Activated CD8-positive, alpha-beta memory T cell treated with anti-CD3 and anti-CD28 coated beads, Interleukin-2, amount 10 ng/mL, durations not matched to agents 7 days and 5 days (primary cell): ENCODE data around the gene TMEM238L. TPM values are rescaled to one million over a fixed set of nuclear protein-coding genes. Genes with fewer than 3 reads are reported as not detected.

Source experiments
- ATAC-seq: fragments of 150-1000 bp; cut with Tn5 transposase; one replicate; pipeline ENCODE4 v1.10.0; 2021; ENCODE audit warnings: moderate library complexity
- CTCF ChIA-PET: fragments of 350-600 bp; sonication (Branson Sonifier 250); formaldehyde crosslinking; loops from one replicate; lab custom pipeline; 2021; ENCODE audit warnings: antibody characterized with exemption; lab: Charles Lee
- DNase-seq: peaks from one replicate; pipeline ENCODE4 v3.0.0-alpha.2; 2020
- H3K27ac Mint-ChIP-seq: one replicate; pipeline ENCODE4 v1.8.0; 2021; ENCODE audit warnings: mild to moderate bottlenecking, mixed read lengths
- H3K27me3 Mint-ChIP-seq: one replicate; pipeline ENCODE4 v1.8.0; 2021; ENCODE audit warnings: mixed read lengths
- H3K36me3 Mint-ChIP-seq: one replicate; pipeline ENCODE4 v1.8.0; 2021; ENCODE audit warnings: mild to moderate bottlenecking, mixed read lengths
- H3K4me1 Mint-ChIP-seq: one replicate; pipeline ENCODE4 v1.8.0; 2021; ENCODE audit warnings: mixed read lengths
- H3K4me3 Mint-ChIP-seq: one replicate; pipeline ENCODE4 v1.8.0; 2021; ENCODE audit warnings: mild to moderate bottlenecking, moderate library complexity, mixed read lengths
- H3K9me3 Mint-ChIP-seq: one replicate; pipeline ENCODE4 v1.8.0; 2022; ENCODE audit warnings: low read depth, mixed read lengths
- total RNA-seq, 2 experiments: library from RNA; stranded (reverse); gene quantifications; one replicate each; pipeline ENCODE4 v1.2.3, GENCODE V29; 2021

The TMEM238L gene
- total RNA-seq, 2 experiments from 2014 or later: not detected

DNA sequence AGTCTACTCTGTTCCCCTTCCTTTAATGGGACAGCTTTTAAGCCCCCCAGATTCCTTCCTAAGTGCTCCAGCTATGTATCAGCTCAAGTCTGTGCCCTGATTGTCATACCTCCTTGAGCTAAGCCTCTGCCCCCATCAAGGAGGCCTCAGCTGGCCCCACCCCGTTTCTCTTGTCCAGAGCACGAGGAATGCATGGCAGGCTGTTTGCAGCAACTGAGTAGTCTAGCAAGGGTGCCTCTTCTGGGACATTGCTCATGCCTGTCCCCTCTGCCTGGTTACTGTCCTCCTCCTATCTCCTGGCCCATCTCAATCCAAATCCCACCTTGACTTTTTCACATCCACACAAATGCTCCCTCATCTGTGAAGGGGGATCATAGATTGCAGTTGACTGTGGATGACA, 46.3 kb downstream of the TMEM238L start:
- Mint-ChIP-seq H3K9me3 (no peaks in the 10 kb centered on the region), H3K4me3 (no peak overlapping the region)

GRCh38 chr17:10757067-10757466, 46.8 kb downstream of the TMEM238L start:
- ATAC-seq (no peak), DNase-seq (no peak)
- Mint-ChIP-seq H3K27ac (no peak overlapping the region), H3K36me3 (no peaks in the 10 kb centered on the region), H3K27me3 (no peaks in the 10 kb centered on the region), H3K9me3 (no peaks in the 10 kb centered on the region), H3K4me3 (no peak overlapping the region), H3K4me1 (no peaks in the 10 kb centered on the region)
- CTCF ChIA-PET: no interaction called here

More for the DNA sequence above, 46.3 kb downstream of the TMEM238L start:
- Mint-ChIP-seq H3K4me1 (no peaks in the 10 kb centered on the region), H3K36me3 (no peaks in the 10 kb centered on the region), H3K27ac (no peak overlapping the region), H3K27me3 (no peaks in the 10 kb centered on the region)
- ATAC-seq: no peak
- CTCF ChIA-PET: interaction anchor here (0.5 kb wide), 1 partner anchor 14 kb away, joined by 4 read pairs; no protein-coding TSS in a partner anchor
- no peak for DNase-seq

- no peak for ATAC-seq
- CTCF ChIA-PET: no interaction called here
Observed at GRCh38 chr17:10756619-10757018, 47.3 kb downstream of the TMEM238L start.

GRCh38 chr17:10756185-10756584, 47.7 kb downstream of the TMEM238L start:
- H3K9me3 Mint-ChIP-seq: no peaks in the 10 kb centered on the region
- H3K4me3 Mint-ChIP-seq: no peak overlapping the region
- DNase-seq (no peak), ATAC-seq (no peak)
- H3K27ac Mint-ChIP-seq: no peak overlapping the region
- CTCF ChIA-PET: no interaction called here
- H3K27me3 Mint-ChIP-seq: no peaks in the 10 kb centered on the region
- H3K4me1 Mint-ChIP-seq: no peaks in the 10 kb centered on the region
- H3K36me3 Mint-ChIP-seq: no peaks in the 10 kb centered on the region

More at GRCh38 chr17:10756619-10757018, 47.3 kb downstream of the TMEM238L start:
- no peak overlapping the region for H3K4me3 Mint-ChIP-seq
- H3K9me3 Mint-ChIP-seq: no peaks in the 10 kb centered on the region
- no peak for DNase-seq
- H3K4me1 Mint-ChIP-seq: no peaks in the 10 kb centered on the region
- H3K27me3 Mint-ChIP-seq: no peaks in the 10 kb centered on the region
- H3K27ac Mint-ChIP-seq: no peak overlapping the region
- no peaks in the 10 kb centered on the region for H3K36me3 Mint-ChIP-seq

GRCh38 chr17:10755592-10756127, 48.2 kb downstream of the TMEM238L start:
- CTCF ChIA-PET: interaction anchor here (1.5 kb wide), 1 partner anchor 89 kb away, joined by 9 read pairs; no protein-coding TSS in a partner anchor
- Mint-ChIP-seq H3K36me3 (no peaks in the 10 kb centered on the region), H3K9me3 (no peaks in the 10 kb centered on the region), H3K27ac (no peak overlapping the region), H3K27me3 (no peaks in the 10 kb centered on the region), H3K4me1 (no peaks in the 10 kb centered on the region), H3K4me3 (no peak overlapping the region)
- ATAC-seq (no peak), DNase-seq (no peak)

DNA sequence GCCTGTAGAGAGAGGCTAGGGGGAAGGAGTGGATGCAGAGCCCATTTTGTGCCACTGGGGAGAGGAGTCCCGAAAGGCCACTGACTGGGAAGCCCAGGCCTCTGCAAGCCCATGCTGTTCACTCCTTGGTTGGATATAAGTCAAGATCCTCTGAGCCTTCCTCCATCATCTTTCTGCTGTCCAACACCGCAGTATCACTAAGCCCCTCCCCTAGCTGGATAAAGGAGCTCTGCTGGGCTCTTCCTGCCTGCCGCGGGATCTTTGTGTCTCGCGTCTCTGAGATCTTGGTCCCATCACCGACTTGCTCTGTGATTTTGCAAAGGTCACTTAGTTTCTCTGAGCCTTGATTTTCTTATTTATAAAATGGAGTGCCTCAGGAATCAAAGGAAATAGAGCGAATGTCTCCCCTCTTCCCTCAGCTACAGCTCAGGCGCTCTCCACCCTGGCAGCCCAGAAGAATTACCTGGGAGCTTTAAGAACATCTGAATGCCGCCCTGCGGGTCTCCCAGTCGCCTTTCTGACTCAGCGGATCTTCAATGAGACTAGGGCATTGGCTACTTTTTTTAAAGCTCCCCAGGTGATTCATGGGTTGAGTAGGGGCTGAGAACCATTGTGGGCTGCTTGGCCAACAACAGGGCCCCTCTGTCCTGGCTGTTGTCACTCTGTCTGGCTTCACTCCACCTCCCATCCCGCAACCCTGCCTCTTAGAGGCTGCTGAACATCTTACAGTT, 48.9 kb downstream of the TMEM238L start:
- no peaks in the 10 kb centered on the region for H3K36me3 Mint-ChIP-seq
- CTCF ChIA-PET: interaction anchor here (1.5 kb wide), 1 partner anchor 90 kb away, joined by 9 read pairs; no protein-coding TSS in a partner anchor
- no peak for ATAC-seq
- no peak for DNase-seq
- no peaks in the 10 kb centered on the region for H3K9me3 Mint-ChIP-seq
- no peaks in the 10 kb centered on the region for H3K27me3 Mint-ChIP-seq
- no peak overlapping the region for H3K27ac Mint-ChIP-seq
- no peak overlapping the region for H3K4me3 Mint-ChIP-seq
- H3K4me1 Mint-ChIP-seq: no peaks in the 10 kb centered on the region

- no peak overlapping the region for H3K27ac Mint-ChIP-seq
- H3K4me3 Mint-ChIP-seq: no peak overlapping the region
- no peak for ATAC-seq
- H3K9me3 Mint-ChIP-seq: no peaks in the 10 kb centered on the region
- H3K27me3 Mint-ChIP-seq: no peaks in the 10 kb centered on the region
- CTCF ChIA-PET: interaction anchor here (1.5 kb wide), 1 partner anchor 91 kb away, joined by 9 read pairs; no protein-coding TSS in a partner anchor
- no peaks in the 10 kb centered on the region for H3K4me1 Mint-ChIP-seq
- peak; percentile 43 for DNase-seq
- H3K36me3 Mint-ChIP-seq: no peaks in the 10 kb centered on the region
Observed at GRCh38 chr17:10754109-10754508, 49.8 kb downstream of the TMEM238L start.

GRCh38 chr17:10752696-10753095, 51.2 kb downstream of the TMEM238L start:
- no peak for ATAC-seq
- Mint-ChIP-seq H3K27me3 (no peaks in the 10 kb centered on the region), H3K9me3 (no peaks in the 10 kb centered on the region), H3K27ac (no peak overlapping the region), H3K4me1 (no peaks in the 10 kb centered on the region), H3K4me3 (no peak overlapping the region), H3K36me3 (no peaks in the 10 kb centered on the region)
- DNase-seq: no peak
- CTCF ChIA-PET: no interaction called here

- no peaks in the 10 kb centered on the region for H3K27me3 Mint-ChIP-seq
- no peaks in the 10 kb centered on the region for H3K9me3 Mint-ChIP-seq
- H3K4me3 Mint-ChIP-seq: no peak overlapping the region
- H3K4me1 Mint-ChIP-seq: no peaks in the 10 kb centered on the region
- ATAC-seq: no peak
- H3K27ac Mint-ChIP-seq: no peak overlapping the region
- no peaks in the 10 kb centered on the region for H3K36me3 Mint-ChIP-seq
- no peak for DNase-seq
- CTCF ChIA-PET: no interaction called here
Observed at GRCh38 chr17:10751563-10751962, 52.3 kb downstream of the TMEM238L start.

DNA sequence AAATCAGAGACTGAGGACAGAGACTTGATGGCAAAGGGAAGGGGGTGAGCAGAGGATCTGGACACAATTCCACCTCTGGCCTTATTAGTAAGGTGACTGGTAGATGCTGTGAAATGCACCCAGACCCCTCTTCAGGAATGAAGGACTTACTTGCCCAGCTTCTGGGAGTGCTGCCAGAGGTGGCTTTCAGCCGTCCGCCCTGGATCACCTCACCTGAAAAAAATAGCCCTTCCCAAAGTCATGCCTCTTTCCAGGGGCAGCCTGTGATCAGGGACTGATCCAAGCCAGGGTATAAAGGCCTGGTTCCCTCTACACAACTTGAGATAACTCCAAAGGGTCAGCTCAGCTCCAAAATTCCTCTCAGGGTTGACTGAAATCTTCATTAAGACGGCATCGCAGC, 53.7 kb downstream of the TMEM238L start:
- no peak overlapping the region for H3K4me3 Mint-ChIP-seq
- H3K9me3 Mint-ChIP-seq: no peaks in the 10 kb centered on the region
- no peaks in the 10 kb centered on the region for H3K4me1 Mint-ChIP-seq
- H3K27me3 Mint-ChIP-seq: no peaks in the 10 kb centered on the region
- DNase-seq: no peak
- ATAC-seq: no peak
- no peaks in the 10 kb centered on the region for H3K36me3 Mint-ChIP-seq
- CTCF ChIA-PET: interaction anchor here (1.0 kb wide), 1 partner anchor 13 kb away, joined by 3 read pairs; no protein-coding TSS in a partner anchor
- no peak overlapping the region for H3K27ac Mint-ChIP-seq

DNA sequence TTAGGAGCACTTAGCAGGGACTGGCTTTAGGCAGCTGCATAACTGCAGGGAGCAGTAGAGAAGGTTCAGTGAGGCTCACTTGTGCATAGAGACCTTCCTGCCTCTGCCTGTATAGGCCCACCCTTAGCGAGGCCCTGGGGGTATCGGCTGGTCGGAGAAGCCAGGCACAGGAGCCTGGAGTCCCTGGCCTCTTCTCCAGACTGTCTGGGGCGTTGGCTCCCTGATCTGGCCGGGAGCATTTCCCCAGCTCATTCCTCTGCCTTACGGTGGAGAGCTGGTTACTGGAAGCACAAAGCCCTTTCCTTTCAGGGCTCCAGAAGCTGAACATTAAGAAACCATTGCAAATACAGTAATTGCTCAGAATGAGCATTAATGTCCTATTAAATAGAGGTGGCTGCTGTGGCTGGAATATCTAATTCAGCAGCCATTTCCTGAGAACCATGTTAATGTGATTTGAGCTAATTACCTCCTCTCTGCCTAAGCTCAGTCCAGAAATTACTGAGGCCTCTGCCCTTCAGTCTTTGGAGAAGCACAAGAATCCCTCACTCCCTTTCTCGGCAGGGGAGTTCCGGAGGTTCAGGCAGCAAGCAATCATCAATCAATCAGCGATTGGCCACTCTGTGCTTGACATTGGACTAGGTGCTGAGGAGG, 55.2 kb downstream of the TMEM238L start:
- CTCF ChIA-PET: no interaction called here
- no peaks in the 10 kb centered on the region for H3K36me3 Mint-ChIP-seq
- no peak overlapping the region for H3K27ac Mint-ChIP-seq

GRCh38 chr17:10745231-10745630, 58.7 kb downstream of the TMEM238L start:
- Mint-ChIP-seq H3K4me1 (peaks cover 5% of the 10 kb centered on the region), H3K27ac (no peak overlapping the region), H3K36me3 (no peaks in the 10 kb centered on the region), H3K27me3 (no peaks in the 10 kb centered on the region), H3K9me3 (no peaks in the 10 kb centered on the region), H3K4me3 (no peak overlapping the region)
- DNase-seq (no peak), ATAC-seq (no peak)
- CTCF ChIA-PET: no interaction called here

More for the DNA sequence above, 55.2 kb downstream of the TMEM238L start:
- Mint-ChIP-seq H3K4me1 (peaks cover 5% of the 10 kb centered on the region), H3K9me3 (no peaks in the 10 kb centered on the region), H3K4me3 (no peak overlapping the region), H3K27me3 (no peaks in the 10 kb centered on the region)
- ATAC-seq (no peak), DNase-seq (no peak)
